Stimulated activated CD4-positive, alpha-beta T cell treated with anti-CD3 and anti-CD28 coated beads, Interleukin-1b, Interleukin-23, amount 100 ng/mL, for 24 hours (primary cell): ENCODE measurements around the gene GOLGA8B.
"Not testable (repeated sequence)": the region's sequence is repeated elsewhere in the genome, so short reads cannot be mapped to it uniquely, and the experiment has no call there.

Experiments
- DNase-seq, 4 experiments: peaks; one replicate each; pipeline ENCODE4 v3.0.0-alpha.2; 2020; ENCODE audit warnings: low read depth in 4 of 4, low spot score in 1 of 4

Gene GOLGA8B

GRCh38 chr15:34564711-34565110, 18.7 kb downstream of the GOLGA8B start:
- not testable (repeated sequence) for DNase-seq

- not testable (repeated sequence) for DNase-seq
Observed at GRCh38 chr15:34560814-34561213, 22.6 kb downstream of the GOLGA8B start.

GRCh38 chr15:34559764-34560163, 23.7 kb downstream of the GOLGA8B start:
- DNase-seq: not testable (repeated sequence)

- not testable (repeated sequence) for DNase-seq
Observed at GRCh38 chr15:34555162-34555561, 28.3 kb downstream of the GOLGA8B start.

GRCh38 chr15:34554716-34555115, 28.7 kb downstream of the GOLGA8B start:
- not testable (repeated sequence) for DNase-seq

GRCh38 chr15:34554126-34554525, 29.3 kb downstream of the GOLGA8B start:
- DNase-seq: not testable (repeated sequence)

GRCh38 chr15:34550129-34550528, 33.3 kb downstream of the GOLGA8B start:
- DNase-seq: not testable (repeated sequence)

- not testable (repeated sequence) for DNase-seq
Observed at GRCh38 chr15:34549381-34549809, 34.1 kb downstream of the GOLGA8B start.

- DNase-seq: not testable (repeated sequence)
Observed at GRCh38 chr15:34543860-34544649, 39.4 kb downstream of the GOLGA8B start.

GRCh38 chr15:34535857-34536256, 47.6 kb downstream of the GOLGA8B start:
- not testable (repeated sequence) for DNase-seq
